ENCODE data around the gene ANGPTL2. TPM values are rescaled to one million over a fixed set of nuclear protein-coding genes. Genes with fewer than 3 reads are reported as not detected.

ANGPTL2 gene
- total RNA-seq, 1 experiment from 2014 or later, result 5.0 TPM

GRCh38 chr9:127079446-127080140 lies 42.8 kb downstream of the ANGPTL2 start:
- DNase-seq (ENCODE audit: low read depth), result no peak

- DNase-seq (ENCODE audit: low read depth), result no peak
Measured at GRCh38 chr9:127078988-127079387, 43.4 kb downstream of the ANGPTL2 start.

GRCh38 chr9:127078336-127078735 lies 44.1 kb downstream of the ANGPTL2 start:
- no peak for DNase-seq (ENCODE audit: low read depth)

GRCh38 chr9:127077644-127077946 lies 44.8 kb downstream of the ANGPTL2 start:
- no peak for DNase-seq (ENCODE audit: low read depth)

- DNase-seq (ENCODE audit: low read depth), result no peak
Measured at GRCh38 chr9:127076860-127077643, 45.4 kb downstream of the ANGPTL2 start.

- no peak for DNase-seq (ENCODE audit: low read depth)
Measured at GRCh38 chr9:127075624-127076372, 46.6 kb downstream of the ANGPTL2 start.

GRCh38 chr9:127074561-127075548 lies 47.6 kb downstream of the ANGPTL2 start:
- DNase-seq (ENCODE audit: low read depth), result no peak

GRCh38 chr9:127067603-127068220 lies 54.7 kb downstream of the ANGPTL2 start:
- DNase-seq (ENCODE audit: low read depth), result no peak

GRCh38 chr9:127066851-127067136 lies 55.6 kb downstream of the ANGPTL2 start:
- DNase-seq (ENCODE audit: low read depth), result no peak

GRCh38 chr9:127066060-127066850 lies 56.2 kb downstream of the ANGPTL2 start:
- DNase-seq (ENCODE audit: low read depth), result no peak

GRCh38 chr9:127065592-127065991 lies 56.8 kb downstream of the ANGPTL2 start:
- peak; percentile 84 for DNase-seq (ENCODE audit: low read depth)

- DNase-seq (ENCODE audit: low read depth), result no peak
Measured at GRCh38 chr9:127064335-127064734, 58.1 kb downstream of the ANGPTL2 start.

- no peak for DNase-seq (ENCODE audit: low read depth)
Measured at GRCh38 chr9:127061411-127061810, 61.0 kb downstream of the ANGPTL2 start.

- DNase-seq (ENCODE audit: low read depth), result no peak
Measured at GRCh38 chr9:127059765-127060361, 62.6 kb downstream of the ANGPTL2 start.

- DNase-seq (ENCODE audit: low read depth), result peak; percentile 29
Measured at GRCh38 chr9:127059030-127059429, 63.4 kb downstream of the ANGPTL2 start.

- DNase-seq (ENCODE audit: low read depth), result peak; percentile 40
Measured at GRCh38 chr9:127058645-127059021, 63.8 kb downstream of the ANGPTL2 start.

GRCh38 chr9:127058011-127058644 lies 64.3 kb downstream of the ANGPTL2 start:
- DNase-seq (ENCODE audit: low read depth), result no peak

GRCh38 chr9:127056446-127056845 lies 66.0 kb downstream of the ANGPTL2 start:
- DNase-seq (ENCODE audit: low read depth), result no peak

- no peak for DNase-seq (ENCODE audit: low read depth)
Measured at GRCh38 chr9:127055745-127056402, 66.6 kb downstream of the ANGPTL2 start.
